GM12878 (cell line): Measurements from ENCODE around the gene FBXO42.

ENCODE experiments used
- ATF3 ChIP-seq: IDR thresholded peaks from 2 replicates; pipeline ENCODE4 v1.6.1; 2011; ENCODE audit warnings: low read depth, mild to moderate bottlenecking, low read length, moderate library complexity, borderline replicate concordance; ENCODE audit errors: extremely low read depth
- BCL11A ChIP-seq: IDR thresholded peaks from 2 replicates; pipeline ENCODE4 v1.6.1; 2011; ENCODE audit warnings: low read depth, low read length
- CEBPB ChIP-seq, 2 experiments: fragments of 150-350 bp in 1 of 2; IDR thresholded peaks; 2 replicates each; pipeline ENCODE4 v1.6.1; 2012 to 2014; ENCODE audit warnings: low read depth in 2 of 2, low read length in 2 of 2, borderline replicate concordance in 1 of 2, inconsistent platforms in 1 of 2
- E2F4 ChIP-seq: IDR thresholded peaks from 2 replicates; pipeline ENCODE4 v1.6.1; 2012; ENCODE audit warnings: low read depth, low read length, improper control_type of control experiment
- EZH2 ChIP-seq: IDR thresholded peaks from 2 replicates; pipeline ENCODE4 v1.6.1; 2012; ENCODE audit warnings: low read depth, mild to moderate bottlenecking, control low read depth, inconsistent platforms, low read length, borderline replicate concordance; ENCODE audit not compliant: control insufficient read depth
- POU2F2 ChIP-seq: IDR thresholded peaks from 3 replicates; pipeline ENCODE4 v1.6.1; 2011; ENCODE audit warnings: low read depth, mild to moderate bottlenecking, low read length, borderline replicate concordance
- SP1 ChIP-seq: IDR thresholded peaks from one replicate; pipeline ENCODE4 v1.6.1; 2011; ENCODE audit warnings: low read depth, low read length
- TCF12 ChIP-seq: IDR thresholded peaks from 2 replicates; pipeline ENCODE4 v1.6.1; 2011; ENCODE audit warnings: low read depth, mild to moderate bottlenecking, low read length
- TF ChIP-seq, protein P1 (sequence below): fragments of 450-650 bp; IDR thresholded peaks from 2 replicates; pipeline ENCODE4 v1.6.1; 2017; ENCODE audit warnings: antibody characterized with exemption, mild to moderate bottlenecking, moderate library complexity
- TF ChIP-seq, protein P2 (sequence below), 3 experiments: IDR thresholded peaks in 2 of 3; conservative IDR thresholded peaks in 1 of 3; 2 replicates each; pipeline ENCODE4 v1.5.1; 2011; ENCODE audit warnings: low read depth in 3 of 3, low read length in 3 of 3, mild to moderate bottlenecking in 3 of 3, control low read depth in 2 of 3, moderate library complexity in 2 of 3, inconsistent platforms in 1 of 3, mixed read lengths in 1 of 3; ENCODE audit not compliant: control insufficient read depth in 2 of 3, insufficient read depth in 1 of 3; ENCODE audit errors: extremely low read depth in 1 of 3

DNA sequence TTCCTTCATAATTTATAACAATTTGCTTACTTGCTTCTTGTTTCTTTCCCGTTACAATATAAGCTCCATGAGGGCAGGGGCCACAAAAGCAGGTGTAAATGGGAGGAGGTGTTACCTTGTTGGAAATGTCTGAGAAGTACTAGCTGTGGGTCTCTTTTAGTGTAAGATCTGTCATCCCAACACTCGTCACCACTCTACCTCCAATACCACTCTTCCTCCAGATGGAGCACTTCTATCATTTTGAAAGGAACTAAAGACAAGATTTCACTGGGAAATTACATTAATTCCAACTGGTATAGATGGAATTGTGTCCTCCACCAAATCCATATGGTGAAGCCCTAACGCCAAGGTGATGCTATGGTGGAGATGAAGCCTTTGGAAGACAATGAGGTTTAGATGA is 62.3 kb downstream of the FBXO42 start:
- no peak for TF ChIP-seq ATF3
- TF ChIP-seq, protein P1, sequence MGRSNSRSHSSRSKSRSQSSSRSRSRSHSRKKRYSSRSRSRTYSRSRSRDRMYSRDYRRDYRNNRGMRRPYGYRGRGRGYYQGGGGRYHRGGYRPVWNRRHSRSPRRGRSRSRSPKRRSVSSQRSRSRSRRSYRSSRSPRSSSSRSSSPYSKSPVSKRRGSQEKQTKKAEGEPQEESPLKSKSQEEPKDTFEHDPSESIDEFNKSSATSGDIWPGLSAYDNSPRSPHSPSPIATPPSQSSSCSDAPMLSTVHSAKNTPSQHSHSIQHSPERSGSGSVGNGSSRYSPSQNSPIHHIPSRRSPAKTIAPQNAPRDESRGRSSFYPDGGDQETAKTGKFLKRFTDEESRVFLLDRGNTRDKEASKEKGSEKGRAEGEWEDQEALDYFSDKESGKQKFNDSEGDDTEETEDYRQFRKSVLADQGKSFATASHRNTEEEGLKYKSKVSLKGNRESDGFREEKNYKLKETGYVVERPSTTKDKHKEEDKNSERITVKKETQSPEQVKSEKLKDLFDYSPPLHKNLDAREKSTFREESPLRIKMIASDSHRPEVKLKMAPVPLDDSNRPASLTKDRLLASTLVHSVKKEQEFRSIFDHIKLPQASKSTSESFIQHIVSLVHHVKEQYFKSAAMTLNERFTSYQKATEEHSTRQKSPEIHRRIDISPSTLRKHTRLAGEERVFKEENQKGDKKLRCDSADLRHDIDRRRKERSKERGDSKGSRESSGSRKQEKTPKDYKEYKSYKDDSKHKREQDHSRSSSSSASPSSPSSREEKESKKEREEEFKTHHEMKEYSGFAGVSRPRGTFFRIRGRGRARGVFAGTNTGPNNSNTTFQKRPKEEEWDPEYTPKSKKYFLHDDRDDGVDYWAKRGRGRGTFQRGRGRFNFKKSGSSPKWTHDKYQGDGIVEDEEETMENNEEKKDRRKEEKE: no peak
- TF ChIP-seq POU2F2: no peak
- no peak for TF ChIP-seq E2F4
- no peak for TF ChIP-seq TCF12
- TF ChIP-seq EZH2: no peak
- TF ChIP-seq, protein P2, sequence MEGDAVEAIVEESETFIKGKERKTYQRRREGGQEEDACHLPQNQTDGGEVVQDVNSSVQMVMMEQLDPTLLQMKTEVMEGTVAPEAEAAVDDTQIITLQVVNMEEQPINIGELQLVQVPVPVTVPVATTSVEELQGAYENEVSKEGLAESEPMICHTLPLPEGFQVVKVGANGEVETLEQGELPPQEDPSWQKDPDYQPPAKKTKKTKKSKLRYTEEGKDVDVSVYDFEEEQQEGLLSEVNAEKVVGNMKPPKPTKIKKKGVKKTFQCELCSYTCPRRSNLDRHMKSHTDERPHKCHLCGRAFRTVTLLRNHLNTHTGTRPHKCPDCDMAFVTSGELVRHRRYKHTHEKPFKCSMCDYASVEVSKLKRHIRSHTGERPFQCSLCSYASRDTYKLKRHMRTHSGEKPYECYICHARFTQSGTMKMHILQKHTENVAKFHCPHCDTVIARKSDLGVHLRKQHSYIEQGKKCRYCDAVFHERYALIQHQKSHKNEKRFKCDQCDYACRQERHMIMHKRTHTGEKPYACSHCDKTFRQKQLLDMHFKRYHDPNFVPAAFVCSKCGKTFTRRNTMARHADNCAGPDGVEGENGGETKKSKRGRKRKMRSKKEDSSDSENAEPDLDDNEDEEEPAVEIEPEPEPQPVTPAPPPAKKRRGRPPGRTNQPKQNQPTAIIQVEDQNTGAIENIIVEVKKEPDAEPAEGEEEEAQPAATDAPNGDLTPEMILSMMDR (IDR thresholded peaks at IDR 0.05 in 2 of 3, conservative IDR thresholded peaks at IDR 0.05 in 1 of 3; ENCODE audit: control insufficient read depth in 2 of 3, extremely low read depth in 1 of 3, insufficient read depth in 1 of 3, low read depth in 3 of 3, low read length in 3 of 3): 0 out of 6 replicates have a peak, but pooled peaks of 1 of the 3 experiments have one; percentile 8
- TF ChIP-seq SP1: no peak
- TF ChIP-seq CEBPB (IDR thresholded peaks at IDR 0.05; ENCODE audit: borderline replicate concordance in 1 of 2, low read depth in 2 of 2, low read length in 2 of 2): no peak
- TF ChIP-seq BCL11A: no peak
